Activated CD8-positive, alpha-beta memory T cell treated with anti-CD3 and anti-CD28 coated beads, Interleukin-2, amount 50 U/mL, for 24 hours (primary cell): ENCODE data around the gene EFCAB6.

ENCODE experiments used
- DNase-seq: peaks from one replicate; pipeline ENCODE4 v3.0.0-alpha.2; 2020; ENCODE audit errors: extremely low read depth

The EFCAB6 gene

GRCh38 chr22:43528601-43529360 is 283.3 kb downstream of the EFCAB6 start:
- no peak for DNase-seq

GRCh38 chr22:43526946-43527345 is 285.2 kb downstream of the EFCAB6 start:
- no peak for DNase-seq

GRCh38 chr22:43526117-43526655 is 285.9 kb downstream of the EFCAB6 start:
- no peak for DNase-seq

GRCh38 chr22:43521716-43522115 is 290.4 kb downstream of the EFCAB6 start:
- DNase-seq, result no peak

- no peak for DNase-seq
Observed at GRCh38 chr22:43520632-43521039, 291.5 kb downstream of the EFCAB6 start.

GRCh38 chr22:43516996-43517635 is 295.0 kb downstream of the EFCAB6 start:
- DNase-seq, result no peak

GRCh38 chr22:43516386-43516785 is 295.7 kb downstream of the EFCAB6 start:
- DNase-seq, result no peak

GRCh38 chr22:43515902-43516301 is 296.2 kb downstream of the EFCAB6 start:
- no peak for DNase-seq

- DNase-seq, result no peak
Observed at GRCh38 chr22:43515411-43515810, 296.7 kb downstream of the EFCAB6 start.

- no peak for DNase-seq
Observed at GRCh38 chr22:43514476-43515157, 297.5 kb downstream of the EFCAB6 start.

- no peak for DNase-seq
Observed at GRCh38 chr22:43512279-43512678, 299.8 kb downstream of the EFCAB6 start.

GRCh38 chr22:43511276-43511910 is 300.7 kb downstream of the EFCAB6 start:
- DNase-seq, result no peak

GRCh38 chr22:43510281-43511070 is 301.6 kb downstream of the EFCAB6 start:
- no peak for DNase-seq

- DNase-seq, result no peak
Observed at GRCh38 chr22:43509337-43509736, 302.8 kb downstream of the EFCAB6 start.

- no peak for DNase-seq
Observed at GRCh38 chr22:43508489-43508888, 303.6 kb downstream of the EFCAB6 start.

GRCh38 chr22:43507235-43507634 is 304.9 kb downstream of the EFCAB6 start:
- DNase-seq, result no peak

- DNase-seq, result no peak
Observed at GRCh38 chr22:43506487-43506886, 305.6 kb downstream of the EFCAB6 start.

- no peak for DNase-seq
Observed at GRCh38 chr22:43505896-43506295, 306.2 kb downstream of the EFCAB6 start.

- DNase-seq, result no peak
Observed at GRCh38 chr22:43505423-43505822, 306.7 kb downstream of the EFCAB6 start.

- DNase-seq, result no peak
Observed at GRCh38 chr22:43504666-43505261, 307.3 kb downstream of the EFCAB6 start.

- no peak for DNase-seq
Observed at GRCh38 chr22:43504068-43504467, 308.0 kb downstream of the EFCAB6 start.
